ENCODE results near the gene PSMC6. TPM values are rescaled to one million over a fixed set of nuclear protein-coding genes. Genes with fewer than 3 reads are reported as not detected.
"Not testable (repeated sequence)": the region's sequence is repeated elsewhere in the genome, so short reads cannot be mapped to it uniquely, and the experiment has no call there.

The PSMC6 gene
- total and polyA plus RNA-seq, 8 donors, result 30.0 to 55.8 (median 35.4) TPM

GRCh38 chr14:52706286-52706685 is 714 bp upstream of the PSMC6 start:
- H3K4me1 ChIP-seq, result peaks cover 11 to 17% (median 14%) of the 10 kb centered on the region in 3 donors
- no peaks in the 10 kb centered on the region for H3K9me3 ChIP-seq
- DNase-seq, result no peak
- no peak for TF ChIP-seq CTCF (IDR thresholded peaks at IDR 0.05)
- ATAC-seq, result peak in 1 of 4 donors; percentile 8
- no peak for FAIRE-seq
- WGBS, 2 donors, result 75 to 79% methylated on average over 5 of the region's 5 CpGs
- H3K27me3 ChIP-seq, result no peaks in the 10 kb centered on the region
- intact Hi-C loops (cut with DNase I), result no loop called here
- peaks cover 0 to 2% (median 0%) of the 10 kb centered on the region in 3 donors for H3K36me3 ChIP-seq
- peak overlapping the region in 2 of 4 donors; percentile 67 to 69 for H3K4me3 ChIP-seq
- H3K27ac ChIP-seq, result peak overlapping the region; percentile 51 to 89 (median 70)

GRCh38 chr14:52711666-52712065 is 4.7 kb downstream of the PSMC6 start:
- Histone ChIP-seq H3K27ac (no peak overlapping the region), H3K27me3 (no peaks in the 10 kb centered on the region), H3K4me3 (no peak overlapping the region), H3K9me3 (no peaks in the 10 kb centered on the region), H3K4me1 (peaks cover 7 to 12% (median 11%) of the 10 kb centered on the region in 3 donors), H3K36me3 (peaks cover 0 to 27% (median 22%) of the 10 kb centered on the region in 3 donors)
- ATAC-seq, result no peak
- intact Hi-C loops (cut with DNase I), result no loop called here
- no peak for TF ChIP-seq CTCF (IDR thresholded peaks at IDR 0.05)
- 24 to 45% methylated on average over 1 of the region's 1 CpG for WGBS, 2 donors
- DNase-seq, result no peak
- no peak for FAIRE-seq

- no peak overlapping the region for H3K27ac ChIP-seq
- FAIRE-seq, result no peak
- no peak overlapping the region for H3K4me3 ChIP-seq
- no peaks in the 10 kb centered on the region for H3K4me1 ChIP-seq
- peaks cover 0 to 61% (median 22%) of the 10 kb centered on the region in 3 donors for H3K36me3 ChIP-seq
- 95 to 100% methylated on average over 5 to 6 of the region's 6 CpGs for WGBS, 2 donors
- intact Hi-C loops (cut with DNase I), result no loop called here
- no peak for TF ChIP-seq CTCF (IDR thresholded peaks at IDR 0.05)
- no peak for ATAC-seq
- no peak for DNase-seq
- H3K9me3 ChIP-seq, result no peaks in the 10 kb centered on the region
- no peaks in the 10 kb centered on the region for H3K27me3 ChIP-seq
These were observed 9.2 kb downstream of the PSMC6 start for GRCh38 chr14:52716155-52716554.

DNA sequence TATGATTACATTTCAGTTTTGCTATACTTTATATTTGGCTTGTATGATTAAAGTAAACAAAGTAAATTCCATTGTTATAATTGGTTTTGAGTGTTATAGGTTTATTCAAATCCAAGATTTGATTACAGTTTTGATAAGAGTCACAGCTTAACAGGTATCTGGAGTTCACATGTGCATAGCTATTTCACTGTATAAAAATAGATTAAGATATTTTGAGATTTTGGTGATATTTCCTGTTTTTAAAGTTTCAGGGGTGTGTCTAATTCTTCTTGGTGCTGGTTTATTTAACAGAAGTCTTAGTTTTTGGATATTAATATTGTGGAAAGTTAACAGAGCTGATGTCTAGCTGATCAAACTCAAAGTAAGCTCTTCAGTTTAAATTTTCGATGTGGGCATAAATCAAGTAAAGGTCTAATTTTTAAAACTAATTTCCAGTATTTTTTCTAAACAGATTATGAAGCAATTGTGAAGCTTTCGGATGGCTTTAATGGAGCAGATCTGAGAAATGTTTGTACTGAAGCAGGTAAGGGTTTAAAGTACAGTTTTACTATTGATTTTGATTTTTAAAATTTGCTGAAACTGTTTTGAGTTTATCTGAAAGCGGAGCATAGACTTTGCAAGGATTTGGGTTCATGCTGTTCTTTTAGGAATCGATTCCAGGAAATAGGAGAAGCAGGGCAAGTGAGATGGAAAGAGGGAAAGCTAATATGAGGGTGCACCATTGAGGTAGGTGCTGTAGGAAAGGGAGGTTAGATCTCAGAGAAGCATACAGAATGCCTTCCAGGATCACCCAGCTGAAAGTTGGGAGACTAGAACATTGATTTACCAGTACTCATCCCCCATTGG is 16.7 kb downstream of the PSMC6 start:
- Histone ChIP-seq H3K9me3 (no peaks in the 10 kb centered on the region), H3K4me3 (no peak overlapping the region), H3K36me3 (peaks cover 0 to 44% (median 30%) of the 10 kb centered on the region in 3 donors), H3K4me1 (no peaks in the 10 kb centered on the region), H3K27me3 (no peaks in the 10 kb centered on the region), H3K27ac (no peak overlapping the region)
- intact Hi-C loops (cut with DNase I), result no loop called here
- FAIRE-seq, result no peak
- no peak for ATAC-seq
- no peak for TF ChIP-seq CTCF (IDR thresholded peaks at IDR 0.05)
- WGBS, 2 donors, result 86 to 90% methylated on average over 4 of the region's 4 CpGs
- DNase-seq, result no peak

- peaks cover 0 to 38% (median 30%) of the 10 kb centered on the region in 3 donors for H3K36me3 ChIP-seq
- intact Hi-C loops (cut with DNase I), result no loop called here
- TF ChIP-seq CTCF (IDR thresholded peaks at IDR 0.05), result no peak
These were observed 17.3 kb downstream of the PSMC6 start for GRCh38 chr14:52724360-52724644.

GRCh38 chr14:52727509-52727908 is 20.5 kb downstream of the PSMC6 start:
- H3K4me3 ChIP-seq; DNase-seq; H3K27ac ChIP-seq; H3K9me3 ChIP-seq; H3K4me1 ChIP-seq; H3K27me3 ChIP-seq; ATAC-seq; intact Hi-C loops (cut with DNase I): not testable (repeated sequence)
- H3K36me3 ChIP-seq, result peaks cover 0 to 18% (median 15%) of the 10 kb centered on the region in 3 donors
- 92 to 95% methylated on average over 2 of the region's 2 CpGs for WGBS, 2 donors
- peak; percentile 41 for FAIRE-seq

More at GRCh38 chr14:52724360-52724644, 17.3 kb downstream of the PSMC6 start:
- Histone ChIP-seq H3K27me3 (no peaks in the 10 kb centered on the region), H3K27ac (no peak overlapping the region), H3K9me3 (no peaks in the 10 kb centered on the region), H3K4me3 (no peak overlapping the region), H3K4me1 (no peaks in the 10 kb centered on the region)
- ATAC-seq, result no peak
- DNase-seq, result no peak
- FAIRE-seq, result no peak

DNA sequence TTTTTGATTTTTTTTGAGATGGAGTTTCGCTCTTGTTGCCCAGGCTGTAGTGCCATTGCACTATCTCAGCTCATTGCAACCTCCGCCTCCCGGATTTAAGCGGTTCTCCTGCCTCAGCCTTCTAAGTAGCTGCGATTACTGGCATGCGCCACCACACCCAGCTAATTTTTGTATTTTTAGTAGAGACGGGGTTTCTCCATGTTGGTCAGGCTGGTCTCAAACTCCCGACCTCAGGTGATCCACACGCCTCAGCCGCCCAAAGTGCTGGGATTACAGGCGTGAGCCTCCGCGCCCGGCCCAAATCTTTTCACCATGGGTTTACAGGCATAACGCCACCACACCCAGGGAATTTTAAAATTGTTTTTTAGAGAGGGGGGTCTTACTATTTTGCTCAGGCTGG is 22.0 kb downstream of the PSMC6 start:
- peak overlapping the region in 1 of 4 donors; percentile 50 for H3K27ac ChIP-seq
- H3K4me3 ChIP-seq; DNase-seq; H3K36me3 ChIP-seq; ATAC-seq; H3K9me3 ChIP-seq; H3K4me1 ChIP-seq; FAIRE-seq; intact Hi-C loops (cut with DNase I); H3K27me3 ChIP-seq: not testable (repeated sequence)
- 92 to 93% methylated on average over 15 of the region's 15 CpGs for WGBS, 2 donors

All from pancreas (tissue), 10 donors.